GM23248 (cell line): ENCODE results near the gene OR4K1.

Source experiments
- EZH2 ChIP-seq: fragments of 200-600 bp; sonication (generic); IDR thresholded peaks from 2 replicates; pipeline ENCODE4 v1.6.1; 2018; ENCODE audit warnings: antibody characterized with exemption, mild to moderate bottlenecking; ENCODE audit not compliant: insufficient read depth, poor library complexity, severe bottlenecking
- EZH2phosphoT487 ChIP-seq: fragments of 200-600 bp; sonication (generic); IDR thresholded peaks from 2 replicates; pipeline ENCODE4 v1.6.1; 2018; ENCODE audit warnings: antibody characterized with exemption, moderate library complexity, mild to moderate bottlenecking, low read depth; ENCODE audit not compliant: insufficient read depth

GRCh38 chr14:19918553-19919264 lies 12.0 kb upstream of the OR4K1 start:
- TF ChIP-seq EZH2 (no peak), EZH2phosphoT487 (no peak)
